K562 (cell line): ENCODE data around the gene EML6. TPM values are rescaled to one million over a fixed set of nuclear protein-coding genes. Genes with fewer than 3 reads are reported as not detected.
A peak's percentile ranks its signal among the peaks of the same experiment; 100 is the strongest.

ENCODE experiments used
- ATAC-seq: fragments of 200-7000 bp; cut with Tn5 transposase; 3 replicates; pipeline ENCODE4 v1.9.1; 2020; ENCODE audit warnings: moderate library complexity
- BruUV-seq: library from RNA; stranded (reverse); fragments of 400-500 nt; replicated peaks from 2 replicates; lab custom pipeline; 2021; lab: Mats Ljungman, UMichigan
- CTCF ChIA-PET: fragments of 300-600 bp; formaldehyde crosslinking; extraction: SDS; loops from one replicate; lab custom pipeline; 2021; ENCODE audit warnings: low intra/inter-chr PET ratio; lab: Yijun Ruan, JAX
- POLR2A ChIA-PET: fragments of 300-600, 350-650 bp; sonication (Branson Sonifier 250); formaldehyde crosslinking; extraction: SDS; loops from one replicate; lab custom pipeline; 2021; ENCODE audit warnings: antibody characterized with exemption, inconsistent platforms; lab: Yijun Ruan, JAX
- DNase-seq, 4 experiments: peaks; one replicate each; pipeline versions ENCODE4 v3.0.0 to v3.0.0-alpha.2; 2011 to 2018; ENCODE audit warnings: low spot score in 3 of 4, mixed read lengths in 3 of 4; ENCODE audit errors: extremely low read depth in 1 of 4
- FAIRE-seq: peaks from 2 replicates; lab custom pipeline; 2011; peaks lifted over from hg19 to GRCh38; lab: Jason Lieb, UNC
- H2AFZ ChIP-seq: 2 replicates; pipeline ENCODE4 v1.6.0; 2011; ENCODE audit warnings: low read depth, low read length, control low read depth, inconsistent platforms
- H3K27ac ChIP-seq: fragments of 200-600 bp; 3 replicates; pipeline ENCODE4 v1.8.0; 2011; ENCODE audit warnings: low read depth, mild to moderate bottlenecking, control low read depth, inconsistent platforms, low read length, moderate library complexity, mixed read lengths; ENCODE audit errors: extremely low read depth
- H3K27me3 ChIP-seq, 2 experiments: fragments of 300-600 bp in 1 of 2; 2 replicates in 1 of 2; 3 replicates in 1 of 2; pipeline versions ENCODE4 v1.6.0 to v1.8.0; 2011; ENCODE audit warnings: inconsistent platforms in 2 of 2, low read length in 2 of 2, mild to moderate bottlenecking in 1 of 2, mixed read lengths in 1 of 2, moderate library complexity in 1 of 2; ENCODE audit not compliant: control insufficient read depth in 2 of 2, insufficient read depth in 2 of 2
- H3K36me3 ChIP-seq: fragments of 300-600 bp; 3 replicates; pipeline ENCODE4 v1.8.0; 2011; ENCODE audit warnings: mild to moderate bottlenecking, low read length, inconsistent platforms; ENCODE audit not compliant: control insufficient read depth, insufficient read depth
- H3K4me1 ChIP-seq, 2 experiments: fragments of 200-600 bp in 1 of 2; replicated peaks in 1 of 2; 2 replicates in 1 of 2; 3 replicates in 1 of 2; pipeline versions ENCODE4 v1.5.1 to v1.8.0; 2011; ENCODE audit warnings: inconsistent platforms in 2 of 2, low read length in 2 of 2, mild to moderate bottlenecking in 1 of 2, mixed read lengths in 1 of 2, moderate library complexity in 1 of 2; ENCODE audit not compliant: control insufficient read depth in 2 of 2, insufficient read depth in 2 of 2
- H3K4me2 ChIP-seq: 2 replicates; pipeline ENCODE4 v1.6.1; 2011; ENCODE audit warnings: low read length, control low read depth, inconsistent platforms, mixed read lengths; ENCODE audit not compliant: insufficient read depth
- H3K4me3 ChIP-seq: fragments of 200-600 bp; sonication (generic), shearing (Covaris generic); 2 replicates; pipeline ENCODE4 v1.5.1; 2016; ENCODE audit warnings: control low read depth, inconsistent platforms
- H3K79me2 ChIP-seq: fragments of 200-600 bp; 3 replicates; pipeline ENCODE4 v1.8.0; 2011; ENCODE audit warnings: low read length, inconsistent platforms; ENCODE audit not compliant: control insufficient read depth, insufficient read depth
- H3K9ac ChIP-seq, 2 experiments: 2 replicates each; pipeline versions ENCODE4 v1.6.0 to v1.6.1; 2011; ENCODE audit warnings: low read depth in 2 of 2, low read length in 2 of 2, control low read depth in 1 of 2, inconsistent platforms in 1 of 2, mild to moderate bottlenecking in 1 of 2, mixed read lengths in 1 of 2; ENCODE audit not compliant: insufficient read depth in 1 of 2
- H3K9me1 ChIP-seq: one replicate; pipeline ENCODE4 v1.6.0; 2011; ENCODE audit warnings: inconsistent platforms, mild to moderate bottlenecking, low read length, moderate library complexity; ENCODE audit not compliant: control insufficient read depth, insufficient read depth
- H3K9me3 ChIP-seq: replicated peaks from 2 replicates; pipeline ENCODE4 v1.5.1; 2011; ENCODE audit warnings: low read depth, low read length, inconsistent platforms; ENCODE audit not compliant: control insufficient read depth, insufficient read depth
- H4K20me1 ChIP-seq: replicated peaks from 2 replicates; pipeline ENCODE4 v1.6.1; 2011; ENCODE audit warnings: low read length, inconsistent platforms, mixed read lengths; ENCODE audit not compliant: control insufficient read depth, insufficient read depth
- ARHGAP35 ChIP-seq: fragments of 450-650 bp; IDR thresholded peaks from 2 replicates; pipeline ENCODE4 v1.6.1; 2018; ENCODE audit not compliant: partially characterized antibody
- BDP1 ChIP-seq: IDR thresholded peaks from 3 replicates; pipeline ENCODE4 v1.6.1; 2011; ENCODE audit not compliant: insufficient read length, insufficient read depth
- CAMTA2 ChIP-seq: fragments of 250-450 bp; sonication (Bioruptor Pico); conservative IDR thresholded peaks from 2 replicates; pipeline ENCODE4 v1.5.1; 2022
- ETV6 ChIP-seq, 3 experiments: fragments of 150-350 bp in 1 of 3; sonication (generic) in 1 of 3; formaldehyde crosslinking in 1 of 3; IDR thresholded peaks; 2 replicates each; pipeline versions ENCODE4 v1.6.1 to v1.8.0; 2014 to 2022; ENCODE audit warnings: borderline replicate concordance in 2 of 3, low read depth in 2 of 3, antibody characterized with exemption in 1 of 3, low read length in 1 of 3, mild to moderate bottlenecking in 1 of 3, missing genetic modification reagents in 1 of 3
- FOXP1 ChIP-seq: sonication (generic); formaldehyde crosslinking; IDR thresholded peaks from 2 replicates; pipeline ENCODE4 v1.8.0; 2022; ENCODE audit warnings: mild to moderate bottlenecking, missing genetic modification reagents
- HDAC2 ChIP-seq: fragments of 450-650 bp; IDR thresholded peaks from 2 replicates; pipeline ENCODE4 v1.6.1; 2016; ENCODE audit warnings: mild to moderate bottlenecking
- SREBF1 ChIP-seq: fragments of 150-350 bp; IDR thresholded peaks from 2 replicates; pipeline ENCODE4 v1.6.1; 2014; ENCODE audit warnings: antibody characterized with exemption, low read depth, low read length, borderline replicate concordance
- whole genome bisulfite sequencing: fragments of 100-300 bp; shearing (Covaris generic); methylation state at CpG from one replicate; pipeline ENCODE4 v1.1.6; 2016; ENCODE audit warnings: low coverage, mixed read lengths; ENCODE audit not compliant: insufficient coverage; ENCODE audit errors: missing lambda C conversion rate; 5-methylcytosine and 5-hydroxymethylcytosine counted together
- in situ Hi-C: fragments of 300-500 bp; cut with MboI; formaldehyde crosslinking; loops from 4 replicates; pipeline ENCODE4 v1.15.0; 2018; ENCODE audit warnings: inconsistent platforms, mixed read lengths
- intact Hi-C: fragments of 100-400 bp; cut with micrococcal nuclease; formaldehyde crosslinking; loops from 2 replicates; pipeline ENCODE4 v1.14.2; 2022
- polyA plus RNA-seq, 8 experiments: library from polyadenylated mRNA; depleted of rRNA in 4 of 8; stranded (reverse) in 5 of 8; unstranded in 3 of 8; fragments of >200 nt; fragmentation: Nextera tagmentation in 2 of 8; fragmentation: Illumina TruSeq in 1 of 8; extraction: Ambion mirVana in 2 of 8; extraction: Trizol in 1 of 8; gene quantifications; 2 replicates each; pipeline versions ENCODE4 v1.2.1 to v1.2.3, GENCODE V29; 2011 to 2014; ENCODE audit warnings: inconsistent platforms in 1 of 8, missing spikeins in 1 of 8
- total RNA-seq, 7 experiments: library from RNA; depleted of rRNA in 6 of 7; stranded (reverse); fragments of >200 nt in 6 of 7; fragmentation: Illumina TruSeq in 2 of 7; extraction: Trizol in 2 of 7; gene quantifications; 2 replicates each; pipeline versions ENCODE4 v1.2.1 to v1.2.3, GENCODE V29; 2011 to 2021; ENCODE audit warnings: low replicate concordance in 1 of 7
- TF ChIP-seq, protein P1 (sequence below): fragments of 450-650 bp; IDR thresholded peaks from one replicate; pipeline ENCODE4 v1.6.1; 2018; ENCODE audit warnings: mild to moderate bottlenecking, moderate library complexity; ENCODE audit not compliant: partially characterized antibody
- TF ChIP-seq, protein P2 (sequence below), 2 experiments: fragments of 450-650 bp in 1 of 2; sonication (generic) in 1 of 2; formaldehyde crosslinking in 1 of 2; IDR thresholded peaks in 1 of 2; conservative IDR thresholded peaks in 1 of 2; 2 replicates each; pipeline versions ENCODE4 v1.6.1 to v1.8.1; 2016 to 2023; ENCODE audit warnings: mild to moderate bottlenecking in 2 of 2, moderate library complexity in 2 of 2, inconsistent platforms in 1 of 2, missing genetic modification reagents in 1 of 2

Gene EML6
- total and polyA plus RNA-seq, 9 of the 15 experiments (the other 6 are each of a cell fraction or from before 2014, with no cell fraction given), result 0.07 to 0.56 (median 0.25) TPM

GRCh38 chr2:54942373-54942772, 218.9 kb downstream of the EML6 start:
- DNase-seq (no peak), ATAC-seq (no peak), FAIRE-seq (no peak)
- TF ChIP-seq SREBF1 (no peak), CAMTA2 (no peak), ETV6 (IDR thresholded peaks at IDR 0.05; ENCODE audit: borderline replicate concordance in 1 of 2, low read depth in 2 of 2, low read length in 1 of 2) (no peak), ETV6 (CRISPR knock-in tag; IDR thresholded peaks at IDR 0.05; ENCODE audit: borderline replicate concordance) (no peak), FOXP1 (CRISPR knock-in tag) (no peak), HDAC2 (no peak), ARHGAP35 (no peak), BDP1 (no peak)
- TF ChIP-seq, protein P1, sequence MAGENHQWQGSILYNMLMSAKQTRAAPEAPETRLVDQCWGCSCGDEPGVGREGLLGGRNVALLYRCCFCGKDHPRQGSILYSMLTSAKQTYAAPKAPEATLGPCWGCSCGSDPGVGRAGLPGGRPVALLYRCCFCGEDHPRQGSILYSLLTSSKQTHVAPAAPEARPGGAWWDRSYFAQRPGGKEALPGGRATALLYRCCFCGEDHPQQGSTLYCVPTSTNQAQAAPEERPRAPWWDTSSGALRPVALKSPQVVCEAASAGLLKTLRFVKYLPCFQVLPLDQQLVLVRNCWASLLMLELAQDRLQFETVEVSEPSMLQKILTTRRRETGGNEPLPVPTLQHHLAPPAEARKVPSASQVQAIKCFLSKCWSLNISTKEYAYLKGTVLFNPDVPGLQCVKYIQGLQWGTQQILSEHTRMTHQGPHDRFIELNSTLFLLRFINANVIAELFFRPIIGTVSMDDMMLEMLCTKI, result no peak
- TF ChIP-seq, protein P2, sequence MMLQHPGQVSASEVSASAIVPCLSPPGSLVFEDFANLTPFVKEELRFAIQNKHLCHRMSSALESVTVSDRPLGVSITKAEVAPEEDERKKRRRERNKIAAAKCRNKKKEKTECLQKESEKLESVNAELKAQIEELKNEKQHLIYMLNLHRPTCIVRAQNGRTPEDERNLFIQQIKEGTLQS (IDR thresholded peaks at IDR 0.05), result 0 out of 2 replicates have a peak, but pooled peaks have one; percentile 14
- TF ChIP-seq, protein P2 (CRISPR knock-in tag; conservative IDR thresholded peaks at IDR 0.05), result no peak
- no peak overlapping the region for H3K4me3 ChIP-seq
- peaks cover 0 to 2% of the 10 kb centered on the region in 2 experiments; a peak in 1 of 5 replicates for H3K4me1 ChIP-seq
- no peaks in the 10 kb centered on the region for H3K9me1 ChIP-seq
- no peaks in the 10 kb centered on the region for H4K20me1 ChIP-seq
- H3K79me2 ChIP-seq, result no peaks in the 10 kb centered on the region
- H3K36me3 ChIP-seq, result no peaks in the 10 kb centered on the region
- ChIA-PET CTCF (interaction anchor here (0.5 kb wide), 1 partner anchor 664 kb away, joined by 3 read pairs; no protein-coding TSS in a partner anchor), POLR2A (interaction anchor here (0.9 to 1.3 kb wide), 2 partner anchors 14 to 15 kb away, joined by 3 to 4 read pairs; no protein-coding TSS in a partner anchor)
- H3K4me2 ChIP-seq, result no peak overlapping the region
- H3K9ac ChIP-seq, result no peak overlapping the region
- no TSS peak for BruUV-seq
- intact Hi-C loops, result no loop called here
- no peak overlapping the region for H2AFZ ChIP-seq
- H3K27ac ChIP-seq, result no peak overlapping the region
- WGBS, result 2% methylated on average over 5 of the region's 5 CpGs
- no peaks in the 10 kb centered on the region for H3K9me3 ChIP-seq
- in situ Hi-C loops, result no loop called here
- H3K27me3 ChIP-seq, result peaks cover 3 to 21% of the 10 kb centered on the region in 2 experiments; a peak in 4 of 5 replicates
